RWPE2 (cell line): ENCODE results near the gene MYL2.
A peak's percentile ranks its signal among the peaks of the same experiment; 100 is the strongest.

Source experiments
- ATAC-seq: fragments of 200-7000 bp; cut with Tn5 transposase; 3 replicates; pipeline ENCODE4 v1.9.1; 2021; ENCODE audit warnings: low read depth
- DNase-seq: peaks from one replicate; pipeline ENCODE4 v3.0.0-alpha.2; 2020; ENCODE audit warnings: low spot score
- H3K27ac ChIP-seq: fragments of 450-650 bp; 2 replicates; pipeline ENCODE4 v1.5.1; 2017; ENCODE audit warnings: mild to moderate bottlenecking; ENCODE audit not compliant: poor library complexity, severe bottlenecking
- H3K27me3 ChIP-seq: fragments of 250-450 bp; sonication (Bioruptor Pico); 2 replicates; pipeline ENCODE4 v1.5.1; 2021; ENCODE audit warnings: mild to moderate bottlenecking, moderate library complexity; ENCODE audit not compliant: insufficient read depth, poor library complexity, severe bottlenecking
- H3K36me3 ChIP-seq: fragments of 250-450 bp; sonication (Bioruptor Pico); 2 replicates; pipeline ENCODE4 v1.5.1; 2020; ENCODE audit warnings: low read depth, mild to moderate bottlenecking, moderate library complexity
- H3K4me1 ChIP-seq: fragments of 250-450 bp; sonication (Bioruptor Pico); 2 replicates; pipeline ENCODE4 v1.5.1; 2021; ENCODE audit warnings: mild to moderate bottlenecking, moderate library complexity; ENCODE audit not compliant: insufficient read depth, poor library complexity, severe bottlenecking
- H3K4me3 ChIP-seq: fragments of 250-450 bp; sonication (Bioruptor Pico); 2 replicates; pipeline ENCODE4 v1.5.1; 2021; ENCODE audit warnings: mild to moderate bottlenecking, moderate library complexity; ENCODE audit not compliant: severe bottlenecking
- H3K9me3 ChIP-seq: fragments of 250-450 bp; sonication (Bioruptor Pico); 2 replicates; pipeline ENCODE4 v1.5.1; 2021; ENCODE audit warnings: mild to moderate bottlenecking, moderate library complexity; ENCODE audit not compliant: severe bottlenecking
- TF ChIP-seq, protein P1 (sequence below): fragments of 450-650 bp; IDR thresholded peaks from one replicate; pipeline ENCODE4 v1.5.1; 2017; ENCODE audit warnings: mild to moderate bottlenecking, moderate library complexity; ENCODE audit not compliant: poor library complexity, severe bottlenecking

MYL2 gene

DNA sequence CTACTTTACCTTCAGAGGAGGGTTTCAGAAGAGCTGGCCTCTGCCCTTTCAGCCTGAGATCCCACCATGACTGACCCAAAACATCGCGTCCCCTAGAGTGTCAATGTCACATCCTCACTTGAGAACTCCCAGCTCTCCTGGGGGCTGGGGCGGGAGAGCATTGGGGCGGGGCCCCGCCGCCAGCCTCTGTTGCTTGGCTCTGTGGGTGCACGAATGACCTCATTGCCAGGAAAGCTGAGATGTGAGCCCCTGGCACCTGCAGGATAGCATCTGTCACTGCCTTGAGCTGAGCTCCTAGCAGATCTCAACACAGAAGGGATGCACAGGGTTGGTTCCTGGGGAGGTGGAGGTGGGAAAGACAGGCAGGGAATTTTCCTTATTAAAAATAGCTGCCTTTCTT lies 20.6 kb upstream of the MYL2 start:
- Histone ChIP-seq H3K27me3 (no peaks in the 10 kb centered on the region), H3K27ac (no peak overlapping the region), H3K9me3 (no peaks in the 10 kb centered on the region), H3K4me1 (peaks cover 9% of the 10 kb centered on the region), H3K4me3 (no peak overlapping the region), H3K36me3 (no peaks in the 10 kb centered on the region)
- ATAC-seq, result no peak
- DNase-seq, result no peak
- TF ChIP-seq, protein P1, sequence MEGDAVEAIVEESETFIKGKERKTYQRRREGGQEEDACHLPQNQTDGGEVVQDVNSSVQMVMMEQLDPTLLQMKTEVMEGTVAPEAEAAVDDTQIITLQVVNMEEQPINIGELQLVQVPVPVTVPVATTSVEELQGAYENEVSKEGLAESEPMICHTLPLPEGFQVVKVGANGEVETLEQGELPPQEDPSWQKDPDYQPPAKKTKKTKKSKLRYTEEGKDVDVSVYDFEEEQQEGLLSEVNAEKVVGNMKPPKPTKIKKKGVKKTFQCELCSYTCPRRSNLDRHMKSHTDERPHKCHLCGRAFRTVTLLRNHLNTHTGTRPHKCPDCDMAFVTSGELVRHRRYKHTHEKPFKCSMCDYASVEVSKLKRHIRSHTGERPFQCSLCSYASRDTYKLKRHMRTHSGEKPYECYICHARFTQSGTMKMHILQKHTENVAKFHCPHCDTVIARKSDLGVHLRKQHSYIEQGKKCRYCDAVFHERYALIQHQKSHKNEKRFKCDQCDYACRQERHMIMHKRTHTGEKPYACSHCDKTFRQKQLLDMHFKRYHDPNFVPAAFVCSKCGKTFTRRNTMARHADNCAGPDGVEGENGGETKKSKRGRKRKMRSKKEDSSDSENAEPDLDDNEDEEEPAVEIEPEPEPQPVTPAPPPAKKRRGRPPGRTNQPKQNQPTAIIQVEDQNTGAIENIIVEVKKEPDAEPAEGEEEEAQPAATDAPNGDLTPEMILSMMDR, result no peak

- TF ChIP-seq, protein P1, result no peak
- H3K27me3 ChIP-seq, result no peaks in the 10 kb centered on the region
Observed at GRCh38 chr12:110940296-110940695, 19.9 kb upstream of the MYL2 start.

GRCh38 chr12:110937104-110937641 lies 16.8 kb upstream of the MYL2 start:
- ATAC-seq, result peak; percentile 24; the same call in 1 of the 3 replicates
- Histone ChIP-seq H3K9me3 (no peaks in the 10 kb centered on the region), H3K27ac (peak overlapping the region; percentile 89), H3K4me1 (peaks cover 25% of the 10 kb centered on the region), H3K4me3 (no peak overlapping the region), H3K27me3 (no peaks in the 10 kb centered on the region), H3K36me3 (no peaks in the 10 kb centered on the region)
- TF ChIP-seq, protein P1, result peak; percentile 97
- DNase-seq, result no peak

More at GRCh38 chr12:110940296-110940695, 19.9 kb upstream of the MYL2 start:
- no peak overlapping the region for H3K27ac ChIP-seq
- ATAC-seq (no peak), DNase-seq (no peak)
- H3K9me3 ChIP-seq, result no peaks in the 10 kb centered on the region
- no peak overlapping the region for H3K4me3 ChIP-seq
- no peaks in the 10 kb centered on the region for H3K36me3 ChIP-seq
- peaks cover 10% of the 10 kb centered on the region for H3K4me1 ChIP-seq

DNA sequence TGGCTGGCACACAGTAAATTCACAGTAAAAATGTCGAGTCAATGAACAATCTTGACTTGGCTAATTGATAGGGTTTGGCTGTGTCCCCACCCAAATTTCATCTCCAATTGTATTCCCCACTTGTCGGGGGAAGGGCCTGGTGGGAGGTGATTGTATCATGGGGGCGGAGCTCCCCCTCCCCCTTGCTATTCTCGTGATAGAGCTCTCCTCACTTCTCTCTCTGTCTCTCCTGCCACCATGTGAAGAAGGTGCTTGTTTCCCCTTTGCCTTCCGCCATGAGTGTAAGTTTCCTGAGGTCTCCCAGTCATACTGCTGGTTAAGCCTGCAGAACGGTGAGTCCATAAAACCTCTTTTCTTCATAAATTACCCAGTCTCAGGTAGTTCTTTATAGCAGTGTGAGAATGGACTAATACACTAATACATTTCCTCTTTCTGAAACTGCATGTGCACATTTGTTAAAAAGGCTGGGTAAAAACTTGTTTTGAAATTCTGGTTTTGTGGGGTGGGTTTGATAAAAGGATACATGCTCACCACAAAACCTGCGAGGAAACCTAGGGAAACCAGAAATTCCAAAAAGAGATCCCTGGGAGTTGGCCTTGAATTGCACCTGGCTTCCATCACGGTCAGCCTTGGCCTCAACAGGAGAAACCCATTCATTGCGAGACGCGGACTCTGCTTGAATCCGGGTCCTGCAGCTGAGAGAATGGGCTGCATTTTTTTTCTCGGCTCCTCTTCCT lies 16.2 kb upstream of the MYL2 start:
- TF ChIP-seq, protein P1, result no peak
- ATAC-seq (no peak), DNase-seq (no peak)
- Histone ChIP-seq H3K4me1 (peaks cover 25% of the 10 kb centered on the region), H3K36me3 (no peaks in the 10 kb centered on the region), H3K27ac (peak overlapping the region; percentile 89), H3K9me3 (no peaks in the 10 kb centered on the region), H3K4me3 (no peak overlapping the region), H3K27me3 (no peaks in the 10 kb centered on the region)

DNA sequence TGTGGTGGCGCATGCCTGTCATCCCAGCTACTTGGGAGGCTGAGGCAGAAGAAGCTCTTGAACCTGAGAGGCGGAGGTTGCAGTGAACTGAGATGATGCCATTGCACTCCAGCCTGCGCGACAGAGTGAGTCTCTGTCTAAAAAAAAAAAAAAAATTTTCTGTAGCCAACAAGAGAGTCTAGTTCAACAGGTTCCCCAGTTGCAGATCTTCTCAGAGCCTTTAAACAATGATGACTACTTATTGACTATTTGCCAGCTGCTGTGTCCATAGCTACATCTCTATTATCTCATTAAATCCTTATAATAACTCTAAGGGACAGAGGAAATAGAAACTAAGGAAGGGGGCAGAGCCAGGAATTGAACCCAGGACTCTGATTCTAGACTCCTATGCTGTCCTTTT lies 15.2 kb upstream of the MYL2 start:
- DNase-seq (no peak), ATAC-seq (no peak)
- H3K27ac ChIP-seq, result peak overlapping the region; percentile 89
- TF ChIP-seq, protein P1, result no peak
- H3K4me3 ChIP-seq, result no peak overlapping the region
- peaks cover 25% of the 10 kb centered on the region for H3K4me1 ChIP-seq
- no peaks in the 10 kb centered on the region for H3K27me3 ChIP-seq
- no peaks in the 10 kb centered on the region for H3K36me3 ChIP-seq
- H3K9me3 ChIP-seq, result no peaks in the 10 kb centered on the region
